Right lobe of liver (tissue), 6 donors: ENCODE measurements around the gene HOMER2. TPM values are rescaled to one million over a fixed set of nuclear protein-coding genes. Genes with fewer than 3 reads are reported as not detected.
A peak's percentile ranks its signal among the peaks of the same experiment; 100 is the strongest.

Experiments
- ATAC-seq, 4 donors: fragments of 200-7000 bp; cut with Tn5 transposase; one replicate each; pipeline ENCODE4 v1.9.1; 2020; ENCODE audit warnings: mild to moderate bottlenecking in 4 of 4, moderate library complexity in 4 of 4
- DNase-seq, 3 donors: peaks; one replicate each; pipeline ENCODE4 v3.0.0-alpha.2; 2020
- H3K27ac ChIP-seq, 3 donors: fragments of 200-600 bp; one replicate each; pipeline ENCODE4 v1.8.0; 2022
- H3K27me3 ChIP-seq, 2 donors: fragments of 200-600 bp; one replicate each; pipeline ENCODE4 v1.8.0; 2022
- H3K36me3 ChIP-seq, 4 donors: fragments of 200-600 bp; sonication (generic) in 1 of 4; one replicate each; pipeline versions ENCODE4 v1.5.1 to v1.8.0; 2017 to 2022; ENCODE audit warnings: control low read depth in 1 of 4
- H3K4me1 ChIP-seq, 4 donors: fragments of 200-600 bp; sonication (generic) in 1 of 4; one replicate each; pipeline versions ENCODE4 v1.5.1 to v1.8.0; 2017 to 2022; ENCODE audit warnings: control low read depth in 1 of 4
- H3K4me3 ChIP-seq, 3 donors: fragments of 200-600 bp; one replicate each; pipeline ENCODE4 v1.8.0; 2022
- H3K9me3 ChIP-seq, 4 donors: fragments of 200-600 bp; sonication (generic) in 1 of 4; one replicate each; pipeline versions ENCODE4 v1.5.1 to v1.8.0; 2017 to 2022; ENCODE audit warnings: control low read depth in 1 of 4
- POLR2A ChIP-seq: fragments of 450-650 bp; IDR thresholded peaks from one replicate; pipeline ENCODE4 v1.6.1; 2017; ENCODE audit warnings: antibody characterized with exemption, mild to moderate bottlenecking
- WGBS: methylation state at CpG from one replicate; pipeline ENCODE4 v1.1.6; 2018; ENCODE audit warnings: low coverage, low lambda C conversion rate; ENCODE audit not compliant: insufficient coverage; ENCODE audit errors: missing lambda C conversion rate; 5-methylcytosine and 5-hydroxymethylcytosine counted together
- intact Hi-C, 2 donors: fragments of 100-400 bp; cut with DNase I; formaldehyde crosslinking; loops; one replicate each; pipeline versions ENCODE4 v1.11.2 to v1.14.1; 2022
- total RNA-seq, 6 experiments: library from RNA; depleted of rRNA in 2 of 6; stranded (reverse); fragments of >200 nt in 2 of 6; fragmentation: NEBNext Ultra II Directional in 3 of 6; extraction: Animal tissue kit (Norgen Biotek cat#: 25700) in 3 of 6; gene quantifications; one replicate each; pipeline versions ENCODE4 v1.1.0 to v1.2.4, GENCODE V29; 2016 to 2023
- TF ChIP-seq, protein P1 (sequence below), 4 donors: fragments of 200-600 bp in 3 of 4; fragments of 450-650 bp in 1 of 4; IDR thresholded peaks; one replicate each; pipeline versions ENCODE4 v1.5.1 to v1.8.0; 2016 to 2022; ENCODE audit warnings: antibody characterized with exemption in 4 of 4, mild to moderate bottlenecking in 2 of 4
- donor health status: DM: no; HTN: yes; CAD: no.
- donor health status: DM: no; HTN: no; CAD: no.
- donor health status: DM: no; HTN: no; CAD: no.
- donor health status: DM: no; HTN: yes; CAD: no.
- donor health status: DM: no; HTN: yes; CAD: no.

Gene HOMER2
- total RNA-seq, 6 experiments from 2014 or later = 16.8 to 66.2 (median 60.7) TPM

DNA sequence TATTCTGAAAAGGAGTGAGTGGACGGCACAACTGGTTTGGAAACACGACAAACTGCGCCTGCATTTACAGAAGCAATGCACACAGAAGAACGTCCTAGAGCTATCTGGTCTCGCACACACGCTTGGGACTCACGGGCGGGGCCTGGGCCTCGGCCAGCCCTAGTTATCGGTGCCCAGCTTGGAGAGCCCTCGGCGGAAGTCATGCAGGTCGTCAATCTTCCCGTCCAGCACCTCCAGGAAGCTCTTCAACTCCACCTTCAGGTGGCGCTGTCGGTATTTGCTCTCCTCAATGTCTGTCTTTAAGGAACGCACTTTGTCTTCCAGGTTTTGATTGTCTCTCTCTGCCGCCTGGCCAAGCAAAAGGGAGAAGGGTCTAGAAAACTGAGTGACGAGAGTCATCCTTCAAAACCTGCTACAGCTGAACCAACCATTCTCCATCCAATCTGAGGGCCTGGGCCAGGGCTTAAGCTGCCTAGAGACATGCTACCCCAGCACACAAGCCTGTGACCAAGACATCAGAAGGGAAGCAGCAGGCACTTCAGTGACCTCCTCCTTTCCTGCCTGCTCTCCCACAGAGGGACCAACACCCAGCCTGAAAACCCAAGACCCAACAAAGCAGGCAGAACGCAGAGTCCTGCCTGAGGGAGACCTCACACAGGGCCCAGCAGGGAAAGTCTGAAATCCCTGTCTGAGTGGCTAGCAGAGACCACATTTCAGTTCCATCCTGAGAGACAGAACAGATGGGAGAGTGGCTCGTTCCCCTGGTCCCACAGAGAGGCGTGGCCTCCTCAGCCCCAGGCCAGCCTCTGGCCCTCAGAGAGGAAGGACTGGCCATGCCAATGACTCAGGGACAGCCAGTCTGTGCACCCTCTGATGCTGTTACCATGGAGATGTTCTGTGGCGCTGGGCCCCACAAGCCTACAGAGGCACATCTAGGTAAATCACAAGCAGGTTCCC is 102.7 kb downstream of the HOMER2 start:
- WGBS = 8% methylated on average over 9 of the region's 23 CpGs
- H3K9me3 ChIP-seq = no peaks in the 10 kb centered on the region
- intact Hi-C loops = loop anchor here (10.0 kb wide), 2 partner anchors 125 to 155 kb away; no protein-coding TSS in a partner anchor
- peaks cover 0 to 21% (median 3%) of the 10 kb centered on the region in 4 donors for H3K36me3 ChIP-seq
- DNase-seq (peak; percentile 88 to 93 (median 93)), ATAC-seq (peak; percentile 95 to 98 (median 96))
- peak overlapping the region; percentile 23 to 86 (median 77) for H3K27ac ChIP-seq
- no peak for TF ChIP-seq POLR2A
- TF ChIP-seq, protein P1, sequence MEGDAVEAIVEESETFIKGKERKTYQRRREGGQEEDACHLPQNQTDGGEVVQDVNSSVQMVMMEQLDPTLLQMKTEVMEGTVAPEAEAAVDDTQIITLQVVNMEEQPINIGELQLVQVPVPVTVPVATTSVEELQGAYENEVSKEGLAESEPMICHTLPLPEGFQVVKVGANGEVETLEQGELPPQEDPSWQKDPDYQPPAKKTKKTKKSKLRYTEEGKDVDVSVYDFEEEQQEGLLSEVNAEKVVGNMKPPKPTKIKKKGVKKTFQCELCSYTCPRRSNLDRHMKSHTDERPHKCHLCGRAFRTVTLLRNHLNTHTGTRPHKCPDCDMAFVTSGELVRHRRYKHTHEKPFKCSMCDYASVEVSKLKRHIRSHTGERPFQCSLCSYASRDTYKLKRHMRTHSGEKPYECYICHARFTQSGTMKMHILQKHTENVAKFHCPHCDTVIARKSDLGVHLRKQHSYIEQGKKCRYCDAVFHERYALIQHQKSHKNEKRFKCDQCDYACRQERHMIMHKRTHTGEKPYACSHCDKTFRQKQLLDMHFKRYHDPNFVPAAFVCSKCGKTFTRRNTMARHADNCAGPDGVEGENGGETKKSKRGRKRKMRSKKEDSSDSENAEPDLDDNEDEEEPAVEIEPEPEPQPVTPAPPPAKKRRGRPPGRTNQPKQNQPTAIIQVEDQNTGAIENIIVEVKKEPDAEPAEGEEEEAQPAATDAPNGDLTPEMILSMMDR (IDR thresholded peaks at IDR 0.05) = peak; percentile 69 to 86 (median 78)
- H3K4me3 ChIP-seq = no peak overlapping the region
- peaks cover 0 to 17% (median 10%) of the 10 kb centered on the region in 4 donors for H3K4me1 ChIP-seq
- H3K27me3 ChIP-seq = no peaks in the 10 kb centered on the region

DNA sequence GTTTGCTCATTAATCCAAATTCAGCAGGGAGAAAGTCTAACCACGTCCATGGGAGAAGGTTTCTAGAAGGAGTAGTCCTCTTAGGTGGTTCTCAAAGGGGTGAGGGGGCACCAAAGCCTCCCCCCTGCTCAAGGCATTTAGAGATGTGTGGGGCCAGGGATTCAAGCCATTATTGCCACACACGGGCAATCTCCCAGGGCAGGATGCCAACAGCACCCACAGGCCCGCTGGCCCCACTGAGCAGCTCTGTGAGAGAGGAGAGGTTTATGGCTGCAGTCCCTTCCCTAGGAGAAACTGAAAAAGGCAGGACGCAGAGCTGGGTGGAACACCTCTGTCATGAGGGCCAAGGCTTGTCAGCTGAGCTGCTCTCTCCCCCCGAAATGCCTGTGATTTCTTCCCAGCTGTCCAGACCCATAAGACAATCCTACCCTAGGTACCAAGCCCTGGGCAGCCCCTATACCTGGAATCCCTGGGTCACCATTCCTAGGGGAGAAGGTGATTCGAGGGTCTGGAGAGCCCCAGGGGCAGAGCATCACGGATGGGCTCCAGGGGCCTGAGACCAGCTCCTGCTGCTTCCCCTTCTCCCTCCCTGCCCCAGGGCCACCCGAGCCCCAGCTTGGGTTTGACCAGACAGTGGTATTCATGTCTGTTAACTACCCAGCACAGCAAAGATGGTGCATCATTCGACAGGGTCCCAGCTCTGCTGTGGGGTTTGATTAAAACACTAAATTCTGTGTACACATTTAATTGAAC is 104.1 kb downstream of the HOMER2 start:
- no peak overlapping the region for H3K4me3 ChIP-seq
- peak overlapping the region in 1 of 3 donors; percentile 86 for H3K27ac ChIP-seq
- peak in 1 of 4 donors; percentile 5 for ATAC-seq

DNA sequence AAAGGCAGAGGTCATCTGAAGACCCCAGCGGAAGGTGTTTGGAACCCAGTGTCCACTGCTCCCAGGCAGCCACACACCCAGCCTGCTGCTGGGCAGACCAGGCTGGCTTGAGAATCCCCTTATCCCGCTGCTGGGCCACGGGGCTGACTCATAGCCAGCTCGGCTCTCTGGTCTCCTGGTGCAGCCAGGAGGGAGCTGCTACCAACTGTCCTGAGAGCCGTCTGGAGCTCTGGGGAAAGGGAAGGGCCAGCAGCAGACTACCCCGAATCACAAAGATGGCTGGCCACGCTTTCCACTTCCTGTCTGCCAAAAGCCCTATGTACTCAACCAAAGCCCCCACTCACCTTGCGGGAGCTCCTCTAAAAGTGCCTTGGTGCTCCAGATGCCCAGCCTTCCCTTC is 104.8 kb downstream of the HOMER2 start:
- Histone ChIP-seq H3K27ac (no peak overlapping the region), H3K4me1 (peaks cover 0 to 17% (median 7%) of the 10 kb centered on the region in 4 donors), H3K4me3 (no peak overlapping the region), H3K9me3 (no peaks in the 10 kb centered on the region), H3K36me3 (peaks cover 0 to 21% (median 3%) of the 10 kb centered on the region in 4 donors), H3K27me3 (no peaks in the 10 kb centered on the region)
- ATAC-seq (no peak), DNase-seq (no peak)
- intact Hi-C loops = loop anchor here in 1 of 2 donors (10.0 kb wide), 1 partner anchor 127 kb away; no protein-coding TSS in a partner anchor
- TF ChIP-seq, protein P1 (IDR thresholded peaks at IDR 0.05) = no peak
- no peak for TF ChIP-seq POLR2A
- no CpG with 5 or more reads among the region's 8 CpGs for WGBS

More for the DNA sequence above, 104.1 kb downstream of the HOMER2 start:
- peaks cover 0 to 17% (median 9%) of the 10 kb centered on the region in 4 donors for H3K4me1 ChIP-seq
- no peaks in the 10 kb centered on the region for H3K27me3 ChIP-seq
- no peak for TF ChIP-seq POLR2A
- TF ChIP-seq, protein P1 (IDR thresholded peaks at IDR 0.05) = no peak
- no peak for DNase-seq
- intact Hi-C loops = loop anchor here in 1 of 2 donors (10.0 kb wide), 1 partner anchor 126 kb away; no protein-coding TSS in a partner anchor
- H3K36me3 ChIP-seq = peaks cover 0 to 21% (median 3%) of the 10 kb centered on the region in 4 donors
- 71% methylated on average over 1 of the region's 9 CpGs for WGBS
- H3K9me3 ChIP-seq = no peaks in the 10 kb centered on the region

- WGBS = 80% methylated on average over 1 of the region's 4 CpGs
- no peak overlapping the region for H3K4me3 ChIP-seq
- H3K9me3 ChIP-seq = no peaks in the 10 kb centered on the region
- no peaks in the 10 kb centered on the region for H3K27me3 ChIP-seq
- peaks cover 0 to 12% (median 3%) of the 10 kb centered on the region in 4 donors for H3K36me3 ChIP-seq
- DNase-seq (no peak), ATAC-seq (no peak)
- TF ChIP-seq, protein P1 (IDR thresholded peaks at IDR 0.05) = no peak
- H3K27ac ChIP-seq = no peak overlapping the region
- peaks cover 0 to 17% (median 7%) of the 10 kb centered on the region in 4 donors for H3K4me1 ChIP-seq
- intact Hi-C loops = loop anchor here in 1 of 2 donors (10.0 kb wide), 1 partner anchor 128 kb away; no protein-coding TSS in a partner anchor
Measured at GRCh38 chr15:82846621-82847020, 105.9 kb downstream of the HOMER2 start.
